Spleen (tissue), 7 donors: ENCODE results near the gene IGSF21.

Source experiments
- CTCF ChIP-seq, 11 experiments: fragments of 200-600 bp in 7 of 11; fragments of 450-650 bp in 4 of 11; sonication (generic) in 4 of 11; IDR thresholded peaks in 8 of 11; conservative IDR thresholded peaks in 3 of 11; 1 replicate in 7 of 11; 2 replicates in 4 of 11; pipeline versions ENCODE4 v1.4.0 to v1.8.0; 2016 to 2021; ENCODE audit warnings: antibody characterized with exemption in 11 of 11, inconsistent platforms in 4 of 11, mild to moderate bottlenecking in 1 of 11
- POLR2A ChIP-seq, 3 donors: fragments of 450-650 bp; IDR thresholded peaks; one replicate each; pipeline ENCODE4 v1.5.1; 2017; ENCODE audit warnings: antibody characterized with exemption in 3 of 3, mild to moderate bottlenecking in 1 of 3
- POLR2AphosphoS5 ChIP-seq, 3 donors: sonication (generic); formaldehyde crosslinking; IDR thresholded peaks; one replicate each; pipeline ENCODE4 v1.5.1; 2017; ENCODE audit warnings: antibody characterized with exemption in 3 of 3
- donor health status: DM: no; HTN: no; CAD: no; lungs with moderate emphysema.
- donor health status: DM: no; HTN: no; CAD: no.
- donor health status: DM: no; HTN: no; CAD: no.

- TF ChIP-seq POLR2AphosphoS5 (IDR thresholded peaks at IDR 0.05) = no peak
- TF ChIP-seq CTCF (IDR thresholded peaks at IDR 0.05 in 8 of 11, conservative IDR thresholded peaks at IDR 0.05 in 3 of 11) = no peak
- TF ChIP-seq POLR2A (IDR thresholded peaks at IDR 0.05) = no peak
These were observed 39.3 kb downstream of the IGSF21 start for GRCh38 chr1:18146886-18147285.
